ENCODE measurements around the gene TMEM203. TPM values are rescaled to one million over a fixed set of nuclear protein-coding genes. Genes with fewer than 3 reads are reported as not detected.

Gene TMEM203
- total RNA-seq, 1 donor from 2014 or later = 34.2 TPM

GRCh38 chr9:137198051-137198901 lies 7.2 kb downstream of the TMEM203 start:
- DNase-seq (ENCODE audit: low read depth, low spot score) = no peak

- no peak for DNase-seq (ENCODE audit: low read depth, low spot score)
Observed at GRCh38 chr9:137195525-137196220, 9.8 kb downstream of the TMEM203 start.

GRCh38 chr9:137194909-137195308 lies 10.5 kb downstream of the TMEM203 start:
- DNase-seq (ENCODE audit: low read depth, low spot score) = no peak

- DNase-seq (ENCODE audit: low read depth, low spot score) = no peak
Observed at GRCh38 chr9:137194388-137194787, 11.1 kb downstream of the TMEM203 start.

GRCh38 chr9:137193771-137194170 lies 11.7 kb downstream of the TMEM203 start:
- DNase-seq (ENCODE audit: low read depth, low spot score) = no peak

- DNase-seq (ENCODE audit: low read depth, low spot score) = no peak
Observed at GRCh38 chr9:137192859-137193258, 12.6 kb downstream of the TMEM203 start.

GRCh38 chr9:137192448-137192780 lies 13.0 kb downstream of the TMEM203 start:
- no peak for DNase-seq (ENCODE audit: low read depth, low spot score)

GRCh38 chr9:137191691-137192447 lies 13.6 kb downstream of the TMEM203 start:
- DNase-seq (ENCODE audit: low read depth, low spot score) = no peak

- DNase-seq (ENCODE audit: low read depth, low spot score) = no peak
Observed at GRCh38 chr9:137191245-137191644, 14.2 kb downstream of the TMEM203 start.

GRCh38 chr9:137190315-137190856 lies 15.1 kb downstream of the TMEM203 start:
- no peak for DNase-seq (ENCODE audit: low read depth, low spot score)

GRCh38 chr9:137189297-137190295 lies 15.9 kb downstream of the TMEM203 start:
- no peak for DNase-seq (ENCODE audit: low read depth, low spot score)

GRCh38 chr9:137188490-137189296 lies 16.8 kb downstream of the TMEM203 start, which contains the start of the genes ANAPC2 and SSNA1:
Gene ANAPC2, minus strand, starts transcription at chr9:137188560. Its CDS starts 28 bp downstream, at chr9:137188532.
Gene SSNA1, plus strand, starts transcription at chr9:137188676. Its CDS starts 51 bp downstream, at chr9:137188727.
- DNase-seq (ENCODE audit: low read depth, low spot score) = peak; percentile 64

- no peak for DNase-seq (ENCODE audit: low read depth, low spot score)
Observed at GRCh38 chr9:137188086-137188489, 17.4 kb downstream of the TMEM203 start.

GRCh38 chr9:137187386-137187785 lies 18.1 kb downstream of the TMEM203 start:
- no peak for DNase-seq (ENCODE audit: low read depth, low spot score)

- no peak for DNase-seq (ENCODE audit: low read depth, low spot score)
Observed at GRCh38 chr9:137186385-137186784, 19.1 kb downstream of the TMEM203 start.

GRCh38 chr9:137185921-137186320 lies 19.5 kb downstream of the TMEM203 start:
- no peak for DNase-seq (ENCODE audit: low read depth, low spot score)

GRCh38 chr9:137184881-137185660 lies 20.4 kb downstream of the TMEM203 start:
- DNase-seq (ENCODE audit: low read depth, low spot score) = no peak

- DNase-seq (ENCODE audit: low read depth, low spot score) = no peak
Observed at GRCh38 chr9:137183980-137184595, 21.4 kb downstream of the TMEM203 start.

All from pulmonary artery endothelial cell (primary cell).